Panc1 (cell line): ENCODE results near the gene AP4B1. TPM values are rescaled to one million over a fixed set of nuclear protein-coding genes. Genes with fewer than 3 reads are reported as not detected.
A peak's percentile ranks its signal among the peaks of the same experiment; 100 is the strongest.

Source experiments
- ATAC-seq: fragments of 200-7000 bp; cut with Tn5 transposase; 2 replicates; pipeline ENCODE4 v1.9.1; 2020; ENCODE audit warnings: mild to moderate bottlenecking, moderate library complexity
- BruUV-seq: library from RNA; stranded (reverse); fragments of 400-500 nt; replicated peaks from 2 replicates; lab custom pipeline; 2021; lab: Mats Ljungman, UMichigan
- CTCF ChIA-PET: fragments of 300-600 bp; sonication (Branson Sonifier 250); formaldehyde crosslinking; loops from one replicate; lab custom pipeline; 2022; ENCODE audit warnings: antibody characterized with exemption; lab: Charles Lee
- POLR2A ChIA-PET: fragments of 300-600 bp; sonication (Branson Sonifier 250); formaldehyde crosslinking; loops from one replicate; lab custom pipeline; 2022; ENCODE audit warnings: antibody characterized with exemption; lab: Charles Lee
- DNase-seq: peaks from one replicate; pipeline ENCODE4 v3.0.0-alpha.2; 2010; ENCODE audit warnings: low read depth, low spot score
- H3K27ac ChIP-seq: 2 replicates; pipeline ENCODE4 v1.5.1; 2011; ENCODE audit warnings: mild to moderate bottlenecking, low read length, inconsistent platforms
- H3K27me3 ChIP-seq: fragments of 200-500 bp; sonication (Bioruptor generic); 2 replicates; pipeline ENCODE4 v1.6.0; 2014; ENCODE audit warnings: low read length, inconsistent platforms; ENCODE audit not compliant: control insufficient read depth, insufficient read depth
- H3K36me3 ChIP-seq: fragments of 200-500 bp; sonication (Bioruptor generic); 2 replicates; pipeline ENCODE4 v1.5.1; 2014; ENCODE audit warnings: inconsistent platforms, mild to moderate bottlenecking, low read length, moderate library complexity; ENCODE audit not compliant: control insufficient read depth, insufficient read depth
- H3K4me1 ChIP-seq: 2 replicates; pipeline ENCODE4 v1.5.1; 2011; ENCODE audit warnings: inconsistent platforms, mild to moderate bottlenecking, low read length, moderate library complexity; ENCODE audit not compliant: control insufficient read depth, insufficient read depth
- H3K4me3 ChIP-seq, 2 experiments: 2 replicates each; pipeline ENCODE4 v1.5.1; 2011 to 2012; ENCODE audit warnings: low read depth in 2 of 2, low read length in 2 of 2, mild to moderate bottlenecking in 2 of 2, inconsistent platforms in 1 of 2, moderate library complexity in 1 of 2
- H3K9me3 ChIP-seq: fragments of 200-500 bp; sonication (Bioruptor generic); 2 replicates; pipeline ENCODE4 v1.5.1; 2014; ENCODE audit warnings: low read depth, mild to moderate bottlenecking, inconsistent platforms, low read length, moderate library complexity; ENCODE audit not compliant: control insufficient read depth, insufficient read depth
- POLR2AphosphoS5 ChIP-seq: IDR thresholded peaks from 2 replicates; pipeline ENCODE4 v1.6.1; 2012; ENCODE audit warnings: mild to moderate bottlenecking, low read depth, low read length, moderate library complexity
- REST ChIP-seq, 2 experiments: IDR thresholded peaks; 2 replicates each; pipeline ENCODE4 v1.6.1; 2011 to 2012; ENCODE audit warnings: low read depth in 2 of 2, control low read depth in 1 of 2, low read length in 1 of 2, mild to moderate bottlenecking in 1 of 2, moderate library complexity in 1 of 2; ENCODE audit not compliant: insufficient read depth in 1 of 2
- SIN3A ChIP-seq: IDR thresholded peaks from 2 replicates; pipeline ENCODE4 v1.6.1; 2012; ENCODE audit warnings: low read depth, mild to moderate bottlenecking, low read length, moderate library complexity, borderline replicate concordance; ENCODE audit not compliant: insufficient read depth
- TCF7L2 ChIP-seq: IDR thresholded peaks from 2 replicates; pipeline ENCODE4 v1.6.1; 2011; ENCODE audit warnings: mild to moderate bottlenecking, low read depth, low read length, inconsistent platforms
- in situ Hi-C: cut with HindIII; loops from 2 replicates; pipeline ENCODE4 v1.10.0; 2016; ENCODE audit warnings: low sequenced_read_pairs, low pct_unique_long_range_greater_than_20kb
- intact Hi-C: fragments of 100-400 bp; cut with micrococcal nuclease; formaldehyde crosslinking; loops from one replicate; pipeline ENCODE4 v1.10.0; 2022; ENCODE audit not compliant: unreplicated experiment
- total RNA-seq: library from RNA; stranded (reverse); gene quantifications from one replicate; pipeline ENCODE4 v1.2.1, GENCODE V29; 2021; ENCODE audit not compliant: unreplicated experiment
- TF ChIP-seq, protein P1 (sequence below): fragments of 450-650 bp; IDR thresholded peaks from 2 replicates; pipeline ENCODE4 v1.5.1; 2017; ENCODE audit warnings: mild to moderate bottlenecking

Gene AP4B1
- total RNA-seq, 1 experiment from 2014 or later = 14.2 TPM

DNA sequence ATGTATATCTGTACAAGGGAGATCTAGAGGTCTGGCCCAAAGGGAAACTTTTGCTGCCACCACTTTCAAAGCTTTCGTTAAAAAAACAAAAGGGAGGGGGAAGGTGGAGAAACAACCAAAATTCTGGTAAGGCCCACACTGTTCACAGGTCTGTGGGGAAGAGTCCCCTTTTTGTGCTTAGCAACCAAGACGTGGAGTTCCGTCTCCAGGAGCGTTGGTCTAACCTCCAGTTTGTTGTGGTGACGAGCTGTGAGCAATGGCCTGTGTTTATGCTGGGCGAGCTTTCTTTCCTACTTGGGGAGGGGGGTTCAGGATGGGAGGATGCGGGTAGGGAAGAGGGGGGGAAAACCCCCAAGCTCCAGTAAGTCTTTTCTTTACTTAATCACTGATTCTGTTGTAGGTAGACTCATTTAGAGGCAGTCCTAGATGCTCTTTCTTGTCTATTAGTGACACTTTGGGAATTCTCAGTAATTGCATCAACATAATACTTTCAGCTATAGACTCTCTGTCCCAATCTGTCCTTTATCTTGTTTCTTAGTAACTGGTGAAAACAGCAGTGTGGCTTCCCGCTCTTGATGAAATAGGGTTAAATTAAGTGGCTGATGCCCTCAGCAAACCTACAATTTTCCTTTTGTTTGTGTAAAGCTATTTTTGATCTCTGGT is 26.0 kb upstream of the AP4B1 start:
- Histone ChIP-seq H3K27ac (peak overlapping the region; percentile 71), H3K27me3 (no peaks in the 10 kb centered on the region), H3K4me1 (peaks cover 15% of the 10 kb centered on the region), H3K36me3 (peaks cover 3% of the 10 kb centered on the region; the same call in 1 of the 2 replicates), H3K4me3 (peak overlapping the region; percentile 72 to 85), H3K9me3 (no peaks in the 10 kb centered on the region)
- ATAC-seq (no peak; the same call in 1 of the 2 replicates), DNase-seq (no peak)
- ChIA-PET CTCF (interaction anchor here (0.6 kb wide), 1 partner anchor 33 kb away, joined by 12 read pairs; no protein-coding TSS in a partner anchor), POLR2A (interaction anchor here (0.5 to 0.7 kb wide), 4 partner anchors 25 to 248 kb away, joined by 3 to 5 read pairs (median 4); partner anchors contain the start of gene PHTF1)
- in situ Hi-C loops = no loop called here
- intact Hi-C loops = loop anchor here (2.0 kb wide), 1 partner anchor 26 kb away; the partner anchor contains the start of genes AP4B1 and DCLRE1B
- TF ChIP-seq POLR2AphosphoS5 = no peak
- TF ChIP-seq SIN3A = no peak
- no peak for TF ChIP-seq REST (IDR thresholded peaks at IDR 0.05; ENCODE audit: insufficient read depth in 1 of 2, low read depth in 2 of 2, low read length in 1 of 2)
- no peak for TF ChIP-seq TCF7L2
- TF ChIP-seq, protein P1, sequence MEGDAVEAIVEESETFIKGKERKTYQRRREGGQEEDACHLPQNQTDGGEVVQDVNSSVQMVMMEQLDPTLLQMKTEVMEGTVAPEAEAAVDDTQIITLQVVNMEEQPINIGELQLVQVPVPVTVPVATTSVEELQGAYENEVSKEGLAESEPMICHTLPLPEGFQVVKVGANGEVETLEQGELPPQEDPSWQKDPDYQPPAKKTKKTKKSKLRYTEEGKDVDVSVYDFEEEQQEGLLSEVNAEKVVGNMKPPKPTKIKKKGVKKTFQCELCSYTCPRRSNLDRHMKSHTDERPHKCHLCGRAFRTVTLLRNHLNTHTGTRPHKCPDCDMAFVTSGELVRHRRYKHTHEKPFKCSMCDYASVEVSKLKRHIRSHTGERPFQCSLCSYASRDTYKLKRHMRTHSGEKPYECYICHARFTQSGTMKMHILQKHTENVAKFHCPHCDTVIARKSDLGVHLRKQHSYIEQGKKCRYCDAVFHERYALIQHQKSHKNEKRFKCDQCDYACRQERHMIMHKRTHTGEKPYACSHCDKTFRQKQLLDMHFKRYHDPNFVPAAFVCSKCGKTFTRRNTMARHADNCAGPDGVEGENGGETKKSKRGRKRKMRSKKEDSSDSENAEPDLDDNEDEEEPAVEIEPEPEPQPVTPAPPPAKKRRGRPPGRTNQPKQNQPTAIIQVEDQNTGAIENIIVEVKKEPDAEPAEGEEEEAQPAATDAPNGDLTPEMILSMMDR = no peak
- BruUV-seq = no TSS peak

DNA sequence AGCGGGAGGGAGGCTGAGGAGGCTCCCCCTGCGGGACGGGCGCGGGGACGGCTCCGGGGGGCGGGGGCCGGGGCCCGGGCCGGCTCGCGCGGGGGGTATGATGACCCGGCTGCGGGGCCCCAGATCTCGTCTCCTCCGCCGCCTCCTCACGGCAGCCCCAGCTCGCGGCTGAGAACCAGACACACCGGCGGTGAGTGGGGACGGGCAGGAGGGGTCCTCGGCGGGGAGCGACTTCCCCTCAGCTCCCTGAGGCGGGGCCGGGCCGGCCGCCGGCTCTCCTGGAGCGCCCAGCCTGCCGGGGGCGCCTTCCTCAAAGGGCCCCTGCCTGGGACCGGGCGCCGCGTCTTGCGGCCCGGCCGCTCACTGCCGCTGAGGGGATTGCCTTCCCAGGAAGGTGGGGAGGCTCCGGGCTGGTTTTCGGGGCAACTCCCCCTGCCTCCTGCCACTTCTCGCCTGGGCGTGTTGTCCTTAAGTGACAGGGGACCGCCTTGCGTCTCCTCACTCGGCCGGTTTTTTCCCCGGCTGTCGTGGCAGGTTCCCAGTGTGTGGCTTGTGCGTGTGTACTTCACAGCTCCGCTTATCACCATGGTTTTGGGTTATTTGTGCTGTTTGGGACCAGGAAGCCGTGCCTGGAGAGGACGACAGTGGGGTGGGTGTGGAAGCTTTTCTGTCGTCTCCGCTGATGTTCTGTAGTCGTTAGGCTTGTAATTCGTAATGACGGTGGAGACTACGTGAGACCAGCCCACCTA is 25.3 kb upstream of the AP4B1 start:
- no peaks in the 10 kb centered on the region for H3K27me3 ChIP-seq
- POLR2A ChIA-PET = interaction anchor here (0.5 to 0.8 kb wide), 4 partner anchors 17 to 248 kb away, joined by 3 to 5 read pairs (median 3); no protein-coding TSS in a partner anchor

More for the DNA sequence above, 25.3 kb upstream of the AP4B1 start:
- Histone ChIP-seq H3K36me3 (peaks cover 3% of the 10 kb centered on the region; the same call in 1 of the 2 replicates), H3K9me3 (no peaks in the 10 kb centered on the region), H3K4me3 (peak overlapping the region; percentile 72 to 85), H3K27ac (peak overlapping the region; percentile 71), H3K4me1 (peaks cover 15% of the 10 kb centered on the region)
- no TSS peak for BruUV-seq
- ATAC-seq (peak; percentile 68), DNase-seq (no peak)
- CTCF ChIA-PET = interaction anchor here (0.6 kb wide), 1 partner anchor 34 kb away, joined by 12 read pairs; no protein-coding TSS in a partner anchor
- intact Hi-C loops = loop anchor here (2.0 kb wide), 1 partner anchor 25 kb away; the partner anchor contains the start of genes AP4B1 and DCLRE1B
- no peak for TF ChIP-seq POLR2AphosphoS5
- TF ChIP-seq, protein P1 = peak; percentile 32
- in situ Hi-C loops = no loop called here
